Smooth muscle cell (in vitro differentiated cells): ENCODE results near the gene FRMD4A. TPM values are rescaled to one million over a fixed set of nuclear protein-coding genes. Genes with fewer than 3 reads are reported as not detected.

Source experiments
- DNase-seq: peaks from one replicate; lab custom pipeline; 2025; ENCODE audit not compliant: unreplicated experiment; lab: John Stamatoyannopoulos, UW
- H2AFZ ChIP-seq: fragments of 200-600 bp; sonication (generic); 2 replicates; pipeline ENCODE4 v1.6.0; 2016; ENCODE audit warnings: antibody characterized with exemption, low read depth, mild to moderate bottlenecking
- H3F3A ChIP-seq: fragments of 200-600 bp; sonication (generic); 2 replicates; pipeline ENCODE4 v1.6.0; 2017; ENCODE audit warnings: antibody characterized with exemption, low read depth
- H3K27ac ChIP-seq: fragments of 200-600 bp; sonication (generic); 2 replicates; pipeline ENCODE4 v1.5.1; 2016; ENCODE audit warnings: low read depth, mild to moderate bottlenecking
- H3K27me3 ChIP-seq: fragments of 200-600 bp; sonication (generic); 2 replicates; pipeline ENCODE4 v1.6.1; 2016; ENCODE audit warnings: low read depth, mild to moderate bottlenecking
- H3K36me3 ChIP-seq: fragments of 200-600 bp; sonication (generic); 2 replicates; pipeline ENCODE4 v1.5.1; 2016; ENCODE audit warnings: low read depth
- H3K4me1 ChIP-seq: fragments of 200-600 bp; sonication (generic); 2 replicates; pipeline ENCODE4 v1.5.1; 2016; ENCODE audit warnings: low read depth
- H3K4me2 ChIP-seq: fragments of 200-600 bp; sonication (generic); 2 replicates; pipeline ENCODE4 v1.6.0; 2016; ENCODE audit warnings: mild to moderate bottlenecking
- H3K4me3 ChIP-seq: fragments of 200-600 bp; sonication (generic); 2 replicates; pipeline ENCODE4 v1.5.1; 2016; ENCODE audit warnings: mild to moderate bottlenecking
- H3K79me2 ChIP-seq: fragments of 200-600 bp; sonication (generic); 2 replicates; pipeline ENCODE4 v1.6.0; 2016; ENCODE audit warnings: low read depth, mild to moderate bottlenecking
- H3K9ac ChIP-seq: fragments of 200-600 bp; sonication (generic); 2 replicates; pipeline ENCODE4 v1.6.0; 2016; ENCODE audit warnings: low read depth
- H3K9me3 ChIP-seq: fragments of 200-600 bp; sonication (generic); replicated peaks from 2 replicates; pipeline ENCODE4 v1.5.1; 2016; ENCODE audit warnings: low read depth
- H4K20me1 ChIP-seq: fragments of 200-600 bp; sonication (generic); 2 replicates; pipeline ENCODE4 v1.6.0; 2016; ENCODE audit warnings: low read depth
- WGBS: methylation state at CpG from one replicate; pipeline ENCODE4 v1.1.7; 2016; ENCODE audit warnings: low lambda C conversion rate; 5-methylcytosine and 5-hydroxymethylcytosine counted together
- polyA plus RNA-seq: library from polyadenylated mRNA; unstranded; fragments of >200 nt; fragmentation: Nextera tagmentation; extraction: Ambion mirVana; gene quantifications from 2 replicates; pipeline ENCODE4 v1.2.1, GENCODE V29; 2016
- total RNA-seq: library from RNA; depleted of rRNA; stranded (reverse); fragments of >200 nt; gene quantifications from 2 replicates; pipeline ENCODE4 v1.2.3, GENCODE V29; 2014
- TF ChIP-seq, protein P1 (sequence below): fragments of 200-600 bp; sonication (generic); IDR thresholded peaks from 2 replicates; pipeline ENCODE4 v1.5.1; 2017; ENCODE audit warnings: borderline replicate concordance, mild to moderate bottlenecking, antibody characterized with exemption; ENCODE audit not compliant: insufficient read depth, poor library complexity, severe bottlenecking

FRMD4A gene
- total and polyA plus RNA-seq, 2 experiments from 2014 or later: 3.0 to 5.4 TPM

DNA sequence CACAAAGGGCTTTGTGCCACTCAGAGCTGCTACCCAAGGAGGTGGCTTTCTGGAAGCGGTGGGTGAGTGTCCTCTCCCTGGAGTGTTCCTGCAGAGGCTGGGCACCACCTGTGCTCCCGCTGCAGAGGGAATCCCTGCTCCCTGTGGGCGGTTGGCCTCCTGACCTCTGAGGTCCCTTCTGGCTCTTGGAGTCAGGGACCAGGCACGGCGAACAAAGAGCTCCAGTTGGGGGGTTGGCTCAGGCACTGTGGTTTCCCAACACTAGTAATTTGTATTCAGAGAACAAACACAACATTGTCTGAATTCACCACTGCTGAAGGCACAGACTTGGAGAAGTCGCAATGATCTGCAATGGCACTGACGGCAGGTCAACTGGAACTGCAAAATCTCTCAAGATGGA, 415.0 kb downstream of the FRMD4A start:
- H3K4me1 ChIP-seq: no peaks in the 10 kb centered on the region
- TF ChIP-seq, protein P1, sequence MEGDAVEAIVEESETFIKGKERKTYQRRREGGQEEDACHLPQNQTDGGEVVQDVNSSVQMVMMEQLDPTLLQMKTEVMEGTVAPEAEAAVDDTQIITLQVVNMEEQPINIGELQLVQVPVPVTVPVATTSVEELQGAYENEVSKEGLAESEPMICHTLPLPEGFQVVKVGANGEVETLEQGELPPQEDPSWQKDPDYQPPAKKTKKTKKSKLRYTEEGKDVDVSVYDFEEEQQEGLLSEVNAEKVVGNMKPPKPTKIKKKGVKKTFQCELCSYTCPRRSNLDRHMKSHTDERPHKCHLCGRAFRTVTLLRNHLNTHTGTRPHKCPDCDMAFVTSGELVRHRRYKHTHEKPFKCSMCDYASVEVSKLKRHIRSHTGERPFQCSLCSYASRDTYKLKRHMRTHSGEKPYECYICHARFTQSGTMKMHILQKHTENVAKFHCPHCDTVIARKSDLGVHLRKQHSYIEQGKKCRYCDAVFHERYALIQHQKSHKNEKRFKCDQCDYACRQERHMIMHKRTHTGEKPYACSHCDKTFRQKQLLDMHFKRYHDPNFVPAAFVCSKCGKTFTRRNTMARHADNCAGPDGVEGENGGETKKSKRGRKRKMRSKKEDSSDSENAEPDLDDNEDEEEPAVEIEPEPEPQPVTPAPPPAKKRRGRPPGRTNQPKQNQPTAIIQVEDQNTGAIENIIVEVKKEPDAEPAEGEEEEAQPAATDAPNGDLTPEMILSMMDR: no peak
- H3K36me3 ChIP-seq: no peaks in the 10 kb centered on the region
- no peaks in the 10 kb centered on the region for H4K20me1 ChIP-seq
- no peak overlapping the region for H3K4me3 ChIP-seq
- H3K79me2 ChIP-seq: no peaks in the 10 kb centered on the region
- H3F3A ChIP-seq: no peaks in the 10 kb centered on the region
- H3K27ac ChIP-seq: no peak overlapping the region
- no peak overlapping the region for H2AFZ ChIP-seq
- no peak for DNase-seq
- H3K27me3 ChIP-seq: peaks cover 68% of the 10 kb centered on the region
- H3K4me2 ChIP-seq: no peak overlapping the region
- H3K9me3 ChIP-seq: no peaks in the 10 kb centered on the region
- H3K9ac ChIP-seq: no peak overlapping the region
- 85% methylated on average over 7 of the region's 7 CpGs for WGBS

DNA sequence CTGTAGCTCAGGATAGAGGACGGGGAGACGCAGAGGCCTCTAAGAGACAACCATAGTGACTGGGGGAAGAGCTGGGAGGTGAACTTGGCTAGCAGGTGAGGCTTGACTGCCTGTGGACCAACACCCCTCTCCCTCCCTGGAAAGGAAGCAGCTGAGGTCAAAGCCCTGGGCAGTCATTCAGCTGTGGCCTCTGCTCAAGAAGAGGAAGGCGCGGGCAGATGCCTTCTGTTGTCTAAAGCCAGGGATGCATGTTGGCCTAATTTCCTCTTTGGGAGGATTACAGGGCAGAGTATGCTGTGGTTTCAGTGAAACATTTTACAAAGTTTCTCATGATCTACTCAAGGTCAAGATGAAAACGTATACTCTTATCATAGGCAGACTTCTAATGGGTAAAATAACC, 416.8 kb downstream of the FRMD4A start:
- H3F3A ChIP-seq: no peaks in the 10 kb centered on the region
- TF ChIP-seq, protein P1: no peak
- H4K20me1 ChIP-seq: no peaks in the 10 kb centered on the region
- no peak for DNase-seq
- no peak overlapping the region for H3K9ac ChIP-seq
- 83% methylated on average over 5 of the region's 5 CpGs for WGBS
- no peaks in the 10 kb centered on the region for H3K36me3 ChIP-seq
- H2AFZ ChIP-seq: no peak overlapping the region
- H3K79me2 ChIP-seq: no peaks in the 10 kb centered on the region
- H3K4me1 ChIP-seq: no peaks in the 10 kb centered on the region
- no peak overlapping the region for H3K4me2 ChIP-seq
- H3K27ac ChIP-seq: no peak overlapping the region
- no peak overlapping the region for H3K4me3 ChIP-seq
- peaks cover 57% of the 10 kb centered on the region for H3K27me3 ChIP-seq
- H3K9me3 ChIP-seq: no peaks in the 10 kb centered on the region

- Histone ChIP-seq H3K9ac (no peak overlapping the region), H3K4me2 (no peak overlapping the region), H3K27ac (no peak overlapping the region), H3K4me1 (no peaks in the 10 kb centered on the region), H3K4me3 (no peak overlapping the region), H4K20me1 (no peaks in the 10 kb centered on the region), H3K36me3 (no peaks in the 10 kb centered on the region), H2AFZ (no peak overlapping the region), H3K27me3 (peaks cover 61% of the 10 kb centered on the region), H3K79me2 (no peaks in the 10 kb centered on the region), H3F3A (no peaks in the 10 kb centered on the region), H3K9me3 (no peaks in the 10 kb centered on the region)
- DNase-seq: no peak
- 93% methylated on average over 2 of the region's 2 CpGs for WGBS
- TF ChIP-seq, protein P1: no peak
Observed at GRCh38 chr10:13911821-13912520, 418.8 kb downstream of the FRMD4A start.
